GM23248 (cell line): Measurements from ENCODE around the gene ERI3.

Experiments
- EZH2 ChIP-seq: fragments of 200-600 bp; sonication (generic); IDR thresholded peaks from 2 replicates; pipeline ENCODE4 v1.6.1; 2018; ENCODE audit warnings: antibody characterized with exemption, mild to moderate bottlenecking; ENCODE audit not compliant: insufficient read depth, poor library complexity, severe bottlenecking
- EZH2phosphoT487 ChIP-seq: fragments of 200-600 bp; sonication (generic); IDR thresholded peaks from 2 replicates; pipeline ENCODE4 v1.6.1; 2018; ENCODE audit warnings: antibody characterized with exemption, moderate library complexity, mild to moderate bottlenecking, low read depth; ENCODE audit not compliant: insufficient read depth

DNA sequence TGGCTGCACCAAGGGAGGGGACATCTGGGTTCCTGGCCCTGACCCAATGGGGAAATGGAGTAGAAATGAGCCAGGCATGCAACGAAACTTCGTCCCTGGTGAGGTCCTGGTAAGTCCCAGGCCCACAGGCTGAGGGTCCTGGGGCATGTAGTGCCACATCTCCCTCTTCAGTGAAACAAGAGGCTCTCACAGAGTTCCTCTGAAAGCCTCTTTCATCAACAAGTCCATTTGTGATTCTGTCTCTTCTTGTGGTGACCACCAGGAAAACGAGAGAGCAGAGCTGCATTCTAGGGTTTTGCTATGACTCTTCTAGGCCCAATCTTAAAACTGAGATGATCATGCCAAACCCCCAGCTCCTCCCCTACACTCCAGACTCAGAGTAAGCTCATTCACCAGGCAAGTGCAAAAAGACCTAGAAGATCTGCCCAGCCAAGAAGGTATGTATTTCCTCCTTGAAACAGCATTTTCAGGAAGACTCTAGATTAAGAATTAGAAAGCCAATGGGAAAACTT, 25.7 kb upstream of the ERI3 start:
- no peak for TF ChIP-seq EZH2
- no peak for TF ChIP-seq EZH2phosphoT487
